DMS 273 treated with DMSO at 0.1 percent for 48 hours (cell line): ENCODE measurements around the gene KCNJ10.

Experiments
- DNase-seq: peaks from one replicate; lab custom pipeline; 2025; lab: John Stamatoyannopoulos, UW

Gene KCNJ10

DNA sequence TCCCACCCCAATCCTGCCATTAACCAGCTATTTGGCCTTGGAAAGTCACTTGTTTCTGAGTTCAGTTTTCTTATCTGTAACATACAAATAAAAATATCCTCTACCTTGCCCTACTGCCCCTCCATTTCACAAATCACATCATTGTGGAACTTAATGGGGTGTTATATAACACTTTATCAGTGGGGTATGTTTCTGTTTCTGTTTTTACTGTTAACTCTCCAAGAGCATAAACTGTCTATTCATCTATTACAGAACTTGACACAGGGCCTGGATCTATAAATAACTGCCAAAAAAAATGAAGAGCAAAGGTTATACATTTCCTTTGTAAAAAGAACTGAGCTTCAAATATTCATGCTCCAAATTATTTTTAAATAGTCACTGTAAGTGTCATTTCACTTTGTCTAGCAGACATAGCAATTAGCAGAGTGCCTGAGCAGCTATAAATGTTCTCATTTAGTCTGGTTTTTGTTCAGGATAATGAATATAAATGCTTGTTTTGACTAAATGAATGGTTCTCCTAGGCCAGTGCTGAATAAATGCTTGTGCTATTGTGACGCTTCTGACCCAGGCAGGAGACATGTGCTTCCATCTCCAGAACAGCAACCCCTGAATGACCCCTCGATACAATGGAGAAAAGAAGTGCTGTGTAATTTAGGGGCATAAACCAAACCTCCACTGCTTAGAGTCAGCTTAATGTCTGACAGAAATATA, 45.6 kb downstream of the KCNJ10 start:
- DNase-seq, result no peak

DNA sequence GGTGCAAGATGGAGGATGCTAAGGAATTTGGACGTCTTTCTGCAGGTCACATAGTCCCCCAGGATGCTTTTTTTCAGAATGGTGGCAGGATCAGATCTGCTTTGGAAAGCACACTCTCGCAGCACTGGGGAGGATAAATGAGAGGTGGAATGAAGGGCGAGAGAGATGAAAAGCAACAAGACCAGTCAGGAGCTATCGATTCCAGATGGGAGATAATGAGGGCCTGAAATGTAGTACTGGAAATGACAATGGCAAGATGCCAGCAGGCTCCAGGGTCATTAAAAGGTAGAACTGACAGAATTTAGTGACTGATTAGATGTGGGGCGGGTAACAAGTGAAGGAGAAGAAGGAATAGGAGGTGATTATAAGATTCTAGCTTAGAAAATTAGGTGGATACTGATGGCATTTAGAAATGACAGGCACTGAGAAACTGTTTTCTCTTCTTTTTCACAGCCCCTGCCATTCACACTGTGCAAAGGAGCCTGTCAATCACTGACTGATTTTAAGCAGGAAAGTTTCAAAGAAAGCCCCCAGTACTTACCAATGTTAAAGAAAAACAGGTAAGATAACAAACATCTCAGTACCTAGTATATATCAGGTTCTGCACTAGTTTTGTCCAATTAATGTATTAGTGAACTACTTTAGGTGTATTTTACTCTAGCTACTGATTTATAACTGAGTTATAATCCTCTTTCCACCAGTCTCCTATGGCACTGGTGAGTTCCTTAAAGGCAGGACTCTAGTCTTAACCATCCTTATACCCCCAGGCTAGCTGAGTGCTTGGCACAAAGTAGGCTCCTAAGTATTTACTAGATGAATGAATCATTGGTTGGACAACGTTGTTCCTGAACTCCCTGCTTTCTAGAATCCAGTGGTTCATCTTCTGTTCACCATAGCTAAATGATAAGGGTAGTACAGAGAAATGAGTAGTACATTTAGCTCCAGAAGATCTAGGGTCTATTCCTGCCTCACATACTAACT, 47.3 kb downstream of the KCNJ10 start:
- no peak for DNase-seq

DNA sequence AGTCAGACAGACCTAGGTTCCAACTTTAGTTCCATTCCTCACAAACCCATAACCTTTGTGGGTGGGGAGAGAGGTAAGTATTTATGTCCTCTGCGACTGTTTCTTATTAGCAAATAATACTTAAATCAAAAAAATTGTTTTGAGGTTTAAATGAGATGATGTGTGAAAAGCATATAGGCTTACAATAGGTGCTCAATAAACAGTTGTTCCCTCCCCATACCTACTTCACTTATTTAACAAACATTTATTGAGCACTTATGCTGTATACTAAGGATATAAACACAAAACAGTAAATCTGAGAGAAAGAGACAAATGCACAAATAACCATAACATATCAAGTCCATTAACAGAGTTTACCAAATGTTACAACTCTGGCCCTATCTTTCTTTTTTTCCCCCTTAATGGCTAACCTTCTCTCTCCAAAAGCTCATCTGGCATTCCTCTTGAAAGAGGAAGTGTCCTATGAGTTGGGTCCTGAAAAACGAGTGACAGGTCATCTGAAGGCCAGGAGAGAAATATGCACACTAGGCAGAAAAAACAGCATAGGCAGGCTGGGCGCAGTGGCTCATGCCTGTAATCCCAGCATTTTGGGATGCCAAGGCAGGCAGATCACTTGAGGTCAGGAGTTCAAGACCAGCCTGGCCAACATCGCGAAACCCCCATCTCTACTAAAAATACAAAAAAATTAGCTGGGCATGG, 48.4 kb downstream of the KCNJ10 start:
- no peak for DNase-seq

- no peak for DNase-seq
Measured at GRCh38 chr1:160020196-160020595, 49.8 kb downstream of the KCNJ10 start.

DNA sequence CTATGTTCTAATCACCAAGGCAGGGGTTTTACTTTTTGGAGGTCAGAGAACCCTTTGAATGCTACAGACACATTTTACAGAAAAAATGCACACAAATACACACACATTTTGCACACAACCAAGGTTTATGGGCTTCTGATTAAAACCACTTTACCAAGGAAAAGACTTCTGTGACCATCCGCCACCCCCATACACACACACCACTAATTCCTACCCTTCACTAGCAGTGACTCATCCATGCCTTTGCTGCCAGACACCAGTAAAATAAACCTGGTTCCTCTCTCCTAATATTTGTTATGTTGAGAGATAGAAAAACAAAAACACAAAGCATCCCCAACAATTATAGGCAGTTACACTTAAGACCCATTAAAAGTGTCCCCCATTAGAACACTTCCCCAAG, 51.1 kb downstream of the KCNJ10 start:
- no peak for DNase-seq

DNA sequence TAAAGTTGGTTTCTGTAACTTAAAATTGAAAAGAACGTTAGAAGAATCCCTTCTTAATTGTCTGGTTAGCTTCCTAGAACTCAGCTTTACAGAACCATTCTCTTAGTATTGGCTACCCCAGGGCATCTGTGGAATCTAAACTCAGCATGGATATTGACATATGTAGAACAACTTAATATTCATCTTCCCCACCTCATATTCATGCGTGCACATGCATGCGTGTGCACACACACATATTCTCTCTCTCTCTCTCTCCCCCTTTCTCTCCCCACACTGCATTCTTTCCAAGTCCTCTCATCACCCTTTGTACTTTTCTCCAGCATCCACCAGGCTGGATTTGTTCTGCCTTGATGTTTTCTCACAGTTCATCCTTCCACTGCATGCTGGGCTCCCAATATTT, 51.6 kb downstream of the KCNJ10 start:
- no peak for DNase-seq

DNA sequence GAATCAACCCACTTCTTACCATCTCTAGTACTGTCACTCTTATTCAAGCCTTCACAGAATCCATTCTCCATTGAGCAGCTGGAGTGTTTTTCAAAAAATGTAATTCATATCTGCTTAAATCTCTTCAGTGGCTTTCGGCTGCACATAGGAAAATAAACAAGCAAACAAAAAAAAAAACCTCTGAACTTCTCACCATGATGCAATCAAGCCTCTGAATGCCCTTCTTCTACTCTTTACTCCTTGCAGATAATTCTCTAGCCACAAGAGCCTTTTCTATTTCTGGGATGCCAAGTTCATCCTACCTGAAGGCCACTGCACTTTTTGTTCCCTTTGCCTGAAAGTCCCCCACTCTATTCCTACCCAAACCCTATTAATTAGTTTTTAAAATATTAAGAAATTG, 52.4 kb downstream of the KCNJ10 start:
- DNase-seq, result no peak

GRCh38 chr1:160011781-160012180, 58.2 kb downstream of the KCNJ10 start:
- no peak for DNase-seq

GRCh38 chr1:160009801-160010200, 60.2 kb downstream of the KCNJ10 start:
- DNase-seq, result no peak

DNA sequence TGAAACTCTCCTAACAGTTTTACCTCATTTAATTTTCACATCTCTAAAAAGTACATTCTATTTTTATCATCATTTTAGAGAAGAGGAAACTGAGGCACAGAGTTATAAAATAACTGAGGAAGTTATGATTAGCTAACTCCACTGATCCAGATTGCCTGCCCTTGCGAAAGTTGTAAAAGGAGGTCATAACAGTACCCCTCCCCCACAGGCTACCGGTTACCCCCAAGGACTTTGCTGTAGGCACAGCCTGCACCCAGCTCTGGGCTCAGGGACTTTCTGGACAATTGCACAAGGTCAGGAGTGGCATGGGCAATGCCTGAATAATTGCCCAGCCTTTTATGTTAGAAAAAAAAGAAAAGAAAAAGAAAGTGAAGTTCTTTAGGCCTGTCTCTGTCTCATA, 60.9 kb downstream of the KCNJ10 start:
- DNase-seq, result no peak

GRCh38 chr1:160007577-160008200, 62.3 kb downstream of the KCNJ10 start:
- DNase-seq, result no peak

- peak; percentile 58 for DNase-seq
Measured at GRCh38 chr1:160006312-160006940, 63.5 kb downstream of the KCNJ10 start.

- no peak for DNase-seq
Measured at GRCh38 chr1:160005070-160005469, 64.9 kb downstream of the KCNJ10 start.

GRCh38 chr1:160004425-160004824, 65.5 kb downstream of the KCNJ10 start:
- no peak for DNase-seq

DNA sequence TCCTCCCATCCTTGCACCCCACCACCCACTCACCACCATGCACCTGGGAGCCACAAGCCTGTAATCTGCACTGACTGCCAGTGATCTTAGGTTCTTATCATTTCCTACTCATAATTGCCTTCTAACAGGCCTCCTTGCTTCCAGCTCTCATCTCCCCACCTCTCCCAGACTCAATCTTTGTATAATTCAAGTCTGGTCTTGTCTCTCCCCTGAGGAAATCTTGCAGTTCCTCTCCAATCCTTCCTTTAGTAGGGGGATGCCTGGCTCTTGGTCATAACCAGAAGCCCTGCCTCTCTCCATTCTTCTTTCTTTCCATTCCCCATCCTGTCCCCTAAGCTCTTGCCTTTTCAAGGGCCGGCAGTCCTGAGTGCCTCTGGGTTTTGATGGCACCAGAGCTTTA, 66.0 kb downstream of the KCNJ10 start:
- DNase-seq, result no peak

GRCh38 chr1:160001440-160001839, 68.5 kb downstream of the KCNJ10 start:
- no peak for DNase-seq

GRCh38 chr1:159999204-159999603, 70.8 kb downstream of the KCNJ10 start:
- no peak for DNase-seq

- no peak for DNase-seq
Measured at GRCh38 chr1:159996653-159997052, 73.3 kb downstream of the KCNJ10 start.

DNA sequence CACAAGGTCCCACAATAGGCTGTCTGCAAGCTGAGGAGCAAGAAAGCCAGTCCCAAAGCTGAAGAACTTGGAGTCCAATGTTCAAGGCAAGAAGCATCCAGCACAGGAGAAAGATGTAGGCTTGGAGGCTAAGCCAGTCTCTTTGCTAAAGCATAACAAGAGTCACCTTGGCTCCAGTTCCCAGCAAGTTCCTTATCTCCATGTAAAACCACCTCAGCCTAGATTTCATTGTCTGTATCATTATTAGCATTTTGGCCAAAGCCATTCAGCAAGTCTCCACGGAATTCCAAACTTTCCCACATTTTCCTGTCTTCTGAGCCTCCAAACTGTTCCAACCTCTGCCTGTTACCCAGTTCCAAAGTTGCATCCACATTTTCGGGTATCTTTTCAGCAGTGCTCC, 75.1 kb downstream of the KCNJ10 start:
- no peak for DNase-seq

GRCh38 chr1:159993911-159994310, 76.0 kb downstream of the KCNJ10 start:
- no peak for DNase-seq

DNA sequence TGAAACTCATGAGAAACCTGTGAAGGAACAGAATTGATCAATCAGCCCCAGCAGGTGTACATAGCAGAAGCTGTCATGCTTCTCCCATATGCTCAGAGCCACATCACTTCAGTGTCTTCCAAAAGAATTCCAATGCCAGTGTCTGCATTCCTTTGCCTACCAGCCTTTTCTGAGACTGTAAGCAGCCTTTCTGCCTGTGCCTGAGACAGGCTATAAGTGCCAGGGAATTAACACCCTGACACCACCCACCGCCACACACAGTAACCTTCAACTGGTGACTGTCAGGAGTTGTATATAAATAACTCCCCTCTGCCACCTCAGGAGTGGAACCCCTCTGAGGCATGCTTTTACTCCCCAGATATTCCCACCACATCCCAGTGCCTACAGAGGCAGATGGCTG, 77.8 kb downstream of the KCNJ10 start:
- DNase-seq, result no peak

- DNase-seq, result no peak
Measured at GRCh38 chr1:159991513-159991912, 78.4 kb downstream of the KCNJ10 start.
